Measurements from ENCODE around the gene UPF1.

UPF1 gene

DNA sequence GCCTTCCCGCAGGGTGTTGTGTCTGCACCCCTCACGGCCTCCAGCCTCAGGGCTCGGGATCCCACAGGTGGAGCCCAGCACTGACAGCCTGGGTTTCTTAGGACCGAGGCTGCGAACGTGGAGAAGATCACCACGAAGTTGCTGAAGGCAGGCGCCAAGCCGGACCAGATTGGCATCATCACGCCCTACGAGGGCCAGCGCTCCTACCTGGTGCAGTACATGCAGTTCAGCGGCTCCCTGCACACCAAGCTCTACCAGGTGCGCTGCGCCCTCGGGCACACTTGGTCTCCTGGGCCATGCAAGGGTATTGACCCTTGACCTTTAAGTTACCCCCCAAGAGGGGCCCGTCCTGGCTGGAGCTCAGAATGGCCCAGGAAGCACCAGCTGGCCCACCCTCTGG, 29.0 kb downstream of the UPF1 start:
- H3K27me3 ChIP-seq (ENCODE audit: insufficient read depth, poor library complexity, severe bottlenecking): no peaks in the 10 kb centered on the region
- no peak overlapping the region for H3K27ac ChIP-seq (replicated peaks)
- DNase-seq (ENCODE audit: low read depth in 1 of 2, low spot score in 1 of 2): no peak
- TF ChIP-seq, protein P1, sequence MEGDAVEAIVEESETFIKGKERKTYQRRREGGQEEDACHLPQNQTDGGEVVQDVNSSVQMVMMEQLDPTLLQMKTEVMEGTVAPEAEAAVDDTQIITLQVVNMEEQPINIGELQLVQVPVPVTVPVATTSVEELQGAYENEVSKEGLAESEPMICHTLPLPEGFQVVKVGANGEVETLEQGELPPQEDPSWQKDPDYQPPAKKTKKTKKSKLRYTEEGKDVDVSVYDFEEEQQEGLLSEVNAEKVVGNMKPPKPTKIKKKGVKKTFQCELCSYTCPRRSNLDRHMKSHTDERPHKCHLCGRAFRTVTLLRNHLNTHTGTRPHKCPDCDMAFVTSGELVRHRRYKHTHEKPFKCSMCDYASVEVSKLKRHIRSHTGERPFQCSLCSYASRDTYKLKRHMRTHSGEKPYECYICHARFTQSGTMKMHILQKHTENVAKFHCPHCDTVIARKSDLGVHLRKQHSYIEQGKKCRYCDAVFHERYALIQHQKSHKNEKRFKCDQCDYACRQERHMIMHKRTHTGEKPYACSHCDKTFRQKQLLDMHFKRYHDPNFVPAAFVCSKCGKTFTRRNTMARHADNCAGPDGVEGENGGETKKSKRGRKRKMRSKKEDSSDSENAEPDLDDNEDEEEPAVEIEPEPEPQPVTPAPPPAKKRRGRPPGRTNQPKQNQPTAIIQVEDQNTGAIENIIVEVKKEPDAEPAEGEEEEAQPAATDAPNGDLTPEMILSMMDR (IDR thresholded peaks at IDR 0.05; ENCODE audit: insufficient read depth, low read length): no peak
- TF ChIP-seq GABPA (IDR thresholded peaks at IDR 0.05; ENCODE audit: low read depth): no peak
- TF ChIP-seq, protein P2, sequence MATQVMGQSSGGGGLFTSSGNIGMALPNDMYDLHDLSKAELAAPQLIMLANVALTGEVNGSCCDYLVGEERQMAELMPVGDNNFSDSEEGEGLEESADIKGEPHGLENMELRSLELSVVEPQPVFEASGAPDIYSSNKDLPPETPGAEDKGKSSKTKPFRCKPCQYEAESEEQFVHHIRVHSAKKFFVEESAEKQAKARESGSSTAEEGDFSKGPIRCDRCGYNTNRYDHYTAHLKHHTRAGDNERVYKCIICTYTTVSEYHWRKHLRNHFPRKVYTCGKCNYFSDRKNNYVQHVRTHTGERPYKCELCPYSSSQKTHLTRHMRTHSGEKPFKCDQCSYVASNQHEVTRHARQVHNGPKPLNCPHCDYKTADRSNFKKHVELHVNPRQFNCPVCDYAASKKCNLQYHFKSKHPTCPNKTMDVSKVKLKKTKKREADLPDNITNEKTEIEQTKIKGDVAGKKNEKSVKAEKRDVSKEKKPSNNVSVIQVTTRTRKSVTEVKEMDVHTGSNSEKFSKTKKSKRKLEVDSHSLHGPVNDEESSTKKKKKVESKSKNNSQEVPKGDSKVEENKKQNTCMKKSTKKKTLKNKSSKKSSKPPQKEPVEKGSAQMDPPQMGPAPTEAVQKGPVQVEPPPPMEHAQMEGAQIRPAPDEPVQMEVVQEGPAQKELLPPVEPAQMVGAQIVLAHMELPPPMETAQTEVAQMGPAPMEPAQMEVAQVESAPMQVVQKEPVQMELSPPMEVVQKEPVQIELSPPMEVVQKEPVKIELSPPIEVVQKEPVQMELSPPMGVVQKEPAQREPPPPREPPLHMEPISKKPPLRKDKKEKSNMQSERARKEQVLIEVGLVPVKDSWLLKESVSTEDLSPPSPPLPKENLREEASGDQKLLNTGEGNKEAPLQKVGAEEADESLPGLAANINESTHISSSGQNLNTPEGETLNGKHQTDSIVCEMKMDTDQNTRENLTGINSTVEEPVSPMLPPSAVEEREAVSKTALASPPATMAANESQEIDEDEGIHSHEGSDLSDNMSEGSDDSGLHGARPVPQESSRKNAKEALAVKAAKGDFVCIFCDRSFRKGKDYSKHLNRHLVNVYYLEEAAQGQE (IDR thresholded peaks at IDR 0.05; ENCODE audit: insufficient replicate concordance, low read depth): no peak
- TF ChIP-seq SPI1 (IDR thresholded peaks at IDR 0.05; ENCODE audit: borderline replicate concordance, low read depth): no peak
- TF ChIP-seq POLR2AphosphoS5 (IDR thresholded peaks at IDR 0.05; ENCODE audit: low read depth): no peak
- H3K4me3 ChIP-seq (replicated peaks; ENCODE audit: insufficient read depth, low read length): no peak overlapping the region

DNA sequence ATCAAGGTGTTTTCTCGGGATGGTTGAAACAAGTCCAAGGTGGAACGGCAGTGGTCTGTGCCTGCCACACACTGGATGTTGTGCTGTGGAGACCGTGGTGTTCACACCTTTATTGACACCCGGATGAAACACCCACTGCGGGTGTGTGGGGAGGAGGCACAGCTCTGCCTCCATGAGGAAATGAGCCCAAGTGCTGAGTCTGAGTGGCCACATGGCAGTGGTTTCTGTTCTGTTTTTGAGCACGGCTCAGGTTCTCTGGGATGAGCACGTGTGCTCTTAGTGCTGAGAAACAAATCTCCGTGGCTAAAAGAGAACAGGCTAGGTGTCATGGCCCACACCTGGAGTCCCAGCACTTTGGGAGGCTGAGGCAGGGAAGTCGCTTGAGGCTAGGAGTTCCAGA, 29.5 kb downstream of the UPF1 start:
- Histone ChIP-seq H3K27me3 (ENCODE audit: insufficient read depth, poor library complexity, severe bottlenecking) (no peaks in the 10 kb centered on the region), H3K27ac (replicated peaks) (no peak overlapping the region), H3K4me3 (replicated peaks; ENCODE audit: insufficient read depth, low read length) (no peak overlapping the region)
- DNase-seq (ENCODE audit: low read depth in 1 of 2, low spot score in 1 of 2): no peak
- TF ChIP-seq, protein P2 (IDR thresholded peaks at IDR 0.05; ENCODE audit: insufficient replicate concordance, low read depth): no peak
- TF ChIP-seq, protein P1 (IDR thresholded peaks at IDR 0.05; ENCODE audit: insufficient read depth, low read length): no peak
- TF ChIP-seq SPI1 (IDR thresholded peaks at IDR 0.05; ENCODE audit: borderline replicate concordance, low read depth) (no peak), GABPA (IDR thresholded peaks at IDR 0.05; ENCODE audit: low read depth) (no peak), POLR2AphosphoS5 (IDR thresholded peaks at IDR 0.05; ENCODE audit: low read depth) (no peak; the same call in 1 of the 2 replicates)

DNA sequence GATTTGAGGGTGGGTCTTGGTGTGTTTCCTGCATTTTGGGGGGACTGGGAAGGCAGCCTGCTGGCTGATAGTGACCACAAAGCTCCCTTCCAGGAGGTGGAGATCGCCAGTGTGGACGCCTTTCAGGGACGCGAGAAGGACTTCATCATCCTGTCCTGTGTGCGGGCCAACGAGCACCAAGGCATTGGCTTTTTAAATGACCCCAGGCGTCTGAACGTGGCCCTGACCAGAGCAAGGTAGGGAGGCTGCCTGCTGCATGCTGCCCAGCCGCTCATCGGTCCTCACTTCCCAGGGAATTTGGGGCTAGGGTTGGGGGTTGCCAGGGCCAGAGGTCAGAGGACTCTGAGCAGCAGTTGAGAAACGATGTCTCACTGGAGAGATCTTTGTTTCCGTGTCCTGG, 30.2 kb downstream of the UPF1 start:
- no peak overlapping the region for H3K4me3 ChIP-seq (replicated peaks; ENCODE audit: insufficient read depth, low read length)
- H3K27me3 ChIP-seq (ENCODE audit: insufficient read depth, poor library complexity, severe bottlenecking): no peaks in the 10 kb centered on the region
- DNase-seq (ENCODE audit: low read depth in 1 of 2, low spot score in 1 of 2): no peak
- H3K27ac ChIP-seq (replicated peaks): no peak overlapping the region
- TF ChIP-seq, protein P1 (IDR thresholded peaks at IDR 0.05; ENCODE audit: insufficient read depth, low read length): no peak
- no peak for TF ChIP-seq SPI1 (IDR thresholded peaks at IDR 0.05; ENCODE audit: borderline replicate concordance, low read depth)
- TF ChIP-seq GABPA (IDR thresholded peaks at IDR 0.05; ENCODE audit: low read depth): no peak
- no peak for TF ChIP-seq POLR2AphosphoS5 (IDR thresholded peaks at IDR 0.05; ENCODE audit: low read depth)
- TF ChIP-seq, protein P2 (IDR thresholded peaks at IDR 0.05; ENCODE audit: insufficient replicate concordance, low read depth): no peak

Measured in HL-60 (cell line).